Right lobe of liver (tissue), 4 donors: ENCODE measurements around the gene KLB.

Experiments used
- CTCF ChIP-seq, 4 donors: fragments of 200-600 bp in 3 of 4; fragments of 450-650 bp in 1 of 4; IDR thresholded peaks; one replicate each; pipeline versions ENCODE4 v1.5.1 to v1.8.0; 2016 to 2022; ENCODE audit warnings: antibody characterized with exemption in 4 of 4, mild to moderate bottlenecking in 2 of 4
- POLR2A ChIP-seq: fragments of 450-650 bp; IDR thresholded peaks from one replicate; pipeline ENCODE4 v1.6.1; 2017; ENCODE audit warnings: antibody characterized with exemption, mild to moderate bottlenecking
- donor health status: DM: no; HTN: no; CAD: no.
- donor health status: DM: no; HTN: no; CAD: no.
- donor health status: DM: no; HTN: yes; CAD: no.

- TF ChIP-seq CTCF (IDR thresholded peaks at IDR 0.05) (no peak), POLR2A (no peak)
Observed at GRCh38 chr4:39476187-39476895, 69.6 kb downstream of the KLB start.
